Coronary artery (tissue), 2 donors: ENCODE results near the gene MACROD2.

Source experiments
- DNase-seq: peaks from one replicate; pipeline ENCODE4 v3.0.0-alpha.2; 2017; ENCODE audit warnings: low spot score
- H3K27ac ChIP-seq, 2 donors: fragments of 200-600 bp; sonication (generic); one replicate each; pipeline ENCODE4 v1.5.1; 2016 to 2019
- H3K4me3 ChIP-seq: fragments of 200-600 bp; sonication (generic); 2 replicates; pipeline ENCODE4 v1.5.1; 2016; ENCODE audit warnings: mild to moderate bottlenecking, moderate library complexity
- TF ChIP-seq, protein P1 (sequence below): fragments of 200-600 bp; sonication (generic); IDR thresholded peaks from one replicate; pipeline ENCODE4 v1.5.1; 2019; ENCODE audit warnings: antibody characterized with exemption

The MACROD2 gene

DNA sequence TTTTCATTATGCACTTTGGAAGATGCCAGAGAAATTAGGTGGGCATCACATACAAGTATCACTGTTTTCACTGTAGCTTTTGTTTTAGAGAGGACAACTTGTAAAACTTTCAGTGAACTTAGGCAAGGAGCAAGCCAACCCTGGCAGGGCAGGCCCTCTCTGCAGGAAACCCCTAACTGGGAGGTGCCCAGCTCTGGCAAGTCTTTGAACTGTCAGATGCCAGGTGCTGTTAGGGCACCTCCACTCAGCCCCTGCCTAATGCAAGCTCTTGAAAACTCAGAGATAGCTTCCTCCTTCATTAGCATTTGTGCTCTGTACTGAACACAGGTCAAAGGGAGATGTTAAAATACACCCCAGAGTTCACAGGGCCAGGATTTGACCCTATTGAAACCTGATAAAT, 1116.3 kb downstream of the MACROD2 start:
- Histone ChIP-seq H3K4me3 (no peak overlapping the region), H3K27ac (no peak overlapping the region)
- no peak for DNase-seq
- TF ChIP-seq, protein P1, sequence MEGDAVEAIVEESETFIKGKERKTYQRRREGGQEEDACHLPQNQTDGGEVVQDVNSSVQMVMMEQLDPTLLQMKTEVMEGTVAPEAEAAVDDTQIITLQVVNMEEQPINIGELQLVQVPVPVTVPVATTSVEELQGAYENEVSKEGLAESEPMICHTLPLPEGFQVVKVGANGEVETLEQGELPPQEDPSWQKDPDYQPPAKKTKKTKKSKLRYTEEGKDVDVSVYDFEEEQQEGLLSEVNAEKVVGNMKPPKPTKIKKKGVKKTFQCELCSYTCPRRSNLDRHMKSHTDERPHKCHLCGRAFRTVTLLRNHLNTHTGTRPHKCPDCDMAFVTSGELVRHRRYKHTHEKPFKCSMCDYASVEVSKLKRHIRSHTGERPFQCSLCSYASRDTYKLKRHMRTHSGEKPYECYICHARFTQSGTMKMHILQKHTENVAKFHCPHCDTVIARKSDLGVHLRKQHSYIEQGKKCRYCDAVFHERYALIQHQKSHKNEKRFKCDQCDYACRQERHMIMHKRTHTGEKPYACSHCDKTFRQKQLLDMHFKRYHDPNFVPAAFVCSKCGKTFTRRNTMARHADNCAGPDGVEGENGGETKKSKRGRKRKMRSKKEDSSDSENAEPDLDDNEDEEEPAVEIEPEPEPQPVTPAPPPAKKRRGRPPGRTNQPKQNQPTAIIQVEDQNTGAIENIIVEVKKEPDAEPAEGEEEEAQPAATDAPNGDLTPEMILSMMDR = no peak

DNA sequence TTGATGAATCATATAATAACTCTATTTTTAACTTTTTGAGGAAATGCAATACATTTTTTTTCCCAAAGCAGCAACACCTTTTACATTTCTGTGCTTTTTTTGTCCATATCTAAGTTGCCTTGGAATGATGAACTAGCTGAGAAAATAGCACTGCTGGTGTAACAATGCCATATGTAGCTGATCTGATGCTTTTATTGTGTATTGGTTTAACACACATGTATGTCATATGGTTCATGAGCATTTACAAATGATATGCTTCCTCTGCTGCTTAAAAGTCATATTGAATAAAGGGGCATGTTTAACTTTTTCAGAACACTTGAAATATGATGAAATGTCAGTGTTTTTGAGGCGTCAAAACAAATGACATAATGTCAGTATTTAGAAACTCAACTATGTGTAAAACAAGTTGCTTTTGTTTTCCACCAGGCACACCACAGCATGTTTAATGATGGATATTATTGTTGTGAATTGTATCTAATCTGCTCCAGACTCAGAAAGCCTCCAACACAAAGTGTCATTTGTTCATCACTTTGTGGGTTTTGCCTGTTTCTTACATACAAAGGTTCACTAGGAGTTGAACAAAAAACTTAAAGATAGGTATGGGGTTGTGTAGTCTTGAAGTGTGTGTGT, 1117.9 kb downstream of the MACROD2 start:
- DNase-seq = no peak
- Histone ChIP-seq H3K4me3 (no peak overlapping the region), H3K27ac (no peak overlapping the region)
- TF ChIP-seq, protein P1 = no peak

DNA sequence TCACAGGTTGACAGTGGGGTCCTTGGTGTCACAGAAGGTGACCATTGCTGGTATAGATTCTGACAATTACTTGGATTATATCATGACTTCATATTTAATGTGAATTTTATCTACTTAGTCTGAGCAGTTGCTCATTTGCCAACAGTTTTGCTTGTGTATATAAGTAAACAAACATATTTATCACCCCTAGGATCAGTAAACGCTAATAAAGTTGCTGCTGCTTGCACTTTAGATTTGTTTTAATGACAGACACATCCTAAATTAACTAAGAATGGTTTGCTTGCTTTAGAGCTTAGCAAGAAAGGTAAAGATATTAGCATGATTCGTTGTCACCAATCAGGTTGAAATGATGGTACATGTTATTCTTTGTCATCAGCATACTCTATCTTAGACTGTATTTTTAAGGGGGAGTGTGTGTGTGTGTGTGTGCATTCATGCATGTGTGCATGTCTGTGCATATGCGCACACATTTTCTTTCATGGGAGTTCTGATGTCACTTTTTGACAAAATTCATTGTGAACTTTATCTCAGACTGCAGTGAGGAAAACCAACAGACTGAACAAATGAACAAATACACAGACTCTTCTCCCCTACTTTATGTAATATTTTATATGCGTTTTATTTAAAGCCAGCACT, 1124.7 kb downstream of the MACROD2 start:
- no peak for DNase-seq
- TF ChIP-seq, protein P1 = no peak
- no peak overlapping the region for H3K27ac ChIP-seq
- H3K4me3 ChIP-seq = no peak overlapping the region

DNA sequence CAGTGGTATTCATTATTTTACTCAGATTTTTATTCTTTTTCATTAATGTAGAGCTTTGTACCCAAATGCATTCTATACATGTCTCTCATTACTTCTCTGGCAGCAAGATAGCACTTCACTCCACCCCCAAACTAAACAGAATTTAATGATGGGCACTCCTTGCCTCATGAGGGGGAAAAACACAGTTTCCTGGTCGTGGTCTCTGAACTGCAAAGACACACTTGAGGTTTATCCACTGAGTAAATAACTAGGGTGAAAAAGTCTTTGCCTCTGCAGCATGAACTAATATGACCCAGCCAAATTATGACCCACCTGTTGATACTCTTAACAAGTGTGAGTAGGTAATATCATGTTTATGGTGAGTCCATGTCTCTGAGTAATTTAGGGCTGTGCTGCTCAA, 1127.3 kb downstream of the MACROD2 start:
- DNase-seq = no peak
- Histone ChIP-seq H3K4me3 (no peak overlapping the region), H3K27ac (no peak overlapping the region)
- TF ChIP-seq, protein P1 = no peak

DNA sequence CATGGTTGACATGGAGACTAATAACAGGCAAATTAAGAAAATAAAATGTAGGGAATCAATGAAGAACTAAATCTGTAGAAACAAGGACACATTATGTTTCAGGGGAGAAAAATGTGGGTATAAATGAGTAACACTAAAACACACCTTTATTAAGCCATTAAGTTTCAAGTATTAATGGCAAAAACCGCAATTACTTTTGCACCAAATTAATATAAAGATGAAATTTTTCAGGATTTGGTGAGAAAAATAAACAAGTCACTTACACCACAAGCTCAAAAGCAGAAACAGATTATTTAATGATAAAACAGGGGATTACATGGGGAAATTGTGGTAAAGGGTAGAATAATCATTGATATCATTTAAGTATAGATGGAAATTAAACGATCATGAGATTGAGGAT, 1135.9 kb downstream of the MACROD2 start:
- no peak for DNase-seq
- TF ChIP-seq, protein P1 = no peak
- no peak overlapping the region for H3K4me3 ChIP-seq
- H3K27ac ChIP-seq = no peak overlapping the region

DNA sequence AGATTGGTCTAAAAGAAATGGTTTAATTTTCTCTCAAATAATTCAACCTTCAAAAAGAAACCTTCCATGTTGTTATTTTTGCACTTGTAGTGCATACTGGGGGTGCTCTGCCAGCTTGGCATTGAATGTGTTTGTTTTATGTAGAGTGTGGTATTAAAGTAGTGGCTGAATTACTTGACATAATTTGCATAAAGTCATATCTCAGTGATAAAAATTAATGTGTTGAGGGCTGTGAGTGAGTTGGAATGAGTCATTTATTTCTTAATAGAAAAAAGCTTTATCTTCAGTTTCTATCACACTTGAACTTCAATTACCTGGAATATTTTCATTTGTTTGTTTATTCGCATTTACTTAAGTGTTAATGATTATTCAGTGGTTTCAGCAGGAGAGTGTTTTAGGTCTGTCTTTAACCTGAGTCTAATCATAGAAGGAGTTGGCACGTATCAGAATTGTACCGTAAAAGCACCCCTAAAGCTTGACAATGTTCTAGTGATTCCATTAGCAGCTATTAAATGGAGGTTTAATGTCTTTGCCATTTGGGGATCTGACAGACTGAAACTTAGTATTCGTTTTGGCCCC, 1143.3 kb downstream of the MACROD2 start:
- TF ChIP-seq, protein P1 = no peak
- no peak for DNase-seq
- H3K27ac ChIP-seq = no peak overlapping the region
- no peak overlapping the region for H3K4me3 ChIP-seq

DNA sequence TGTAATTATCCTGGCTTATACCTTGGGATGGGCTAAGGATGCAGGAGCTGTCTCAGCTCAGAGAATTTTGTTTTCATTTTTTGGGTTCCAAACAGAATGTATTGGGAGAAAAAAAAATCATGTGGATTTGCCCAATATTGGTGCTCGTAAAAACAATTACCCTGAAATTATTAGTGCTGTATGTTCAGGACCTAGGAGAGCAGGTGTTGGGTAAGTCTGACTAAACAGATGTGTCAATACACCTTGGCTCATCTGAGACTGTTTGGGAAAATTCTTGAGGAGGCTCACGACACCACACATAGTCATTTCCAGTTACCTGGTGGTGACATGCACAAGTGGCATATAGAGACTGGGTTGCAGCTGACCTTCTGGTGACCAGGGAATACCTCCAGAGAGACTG, 1144.2 kb downstream of the MACROD2 start:
- TF ChIP-seq, protein P1 = no peak
- Histone ChIP-seq H3K4me3 (no peak overlapping the region), H3K27ac (no peak overlapping the region)
- no peak for DNase-seq
